GM12878 (cell line): ENCODE data around the gene GRK6. TPM values are rescaled to one million over a fixed set of nuclear protein-coding genes. Genes with fewer than 3 reads are reported as not detected.

Experiments
- BACH1 ChIP-seq: fragments of 450-650 bp; IDR thresholded peaks from 2 replicates; pipeline ENCODE4 v1.6.1; 2017; ENCODE audit warnings: mild to moderate bottlenecking, borderline replicate concordance
- BCLAF1 ChIP-seq: fragments of 450-650 bp; IDR thresholded peaks from 2 replicates; pipeline ENCODE4 v1.6.1; 2017; ENCODE audit warnings: antibody characterized with exemption, mild to moderate bottlenecking, moderate library complexity
- CREM ChIP-seq: IDR thresholded peaks from 2 replicates; pipeline ENCODE4 v1.6.1; 2014; ENCODE audit warnings: antibody characterized with exemption, low read depth
- FOS ChIP-seq: IDR thresholded peaks from 3 replicates; pipeline ENCODE4 v1.6.1; 2011; ENCODE audit warnings: borderline replicate concordance; ENCODE audit not compliant: insufficient read length; ENCODE audit errors: extremely low read depth
- JUNB ChIP-seq: IDR thresholded peaks from 2 replicates; pipeline ENCODE4 v1.6.1; 2016; ENCODE audit warnings: antibody characterized with exemption, mild to moderate bottlenecking
- LARP7 ChIP-seq: fragments of 450-650 bp; IDR thresholded peaks from 2 replicates; pipeline ENCODE4 v1.6.1; 2017; ENCODE audit warnings: mild to moderate bottlenecking
- MXI1 ChIP-seq: fragments of 150-350 bp; IDR thresholded peaks from 2 replicates; pipeline ENCODE4 v1.6.1; 2011; ENCODE audit warnings: low read depth, mild to moderate bottlenecking, inconsistent platforms, low read length, improper control_type of control experiment
- PAX5 ChIP-seq: IDR thresholded peaks from 2 replicates; pipeline ENCODE4 v1.6.1; 2011; ENCODE audit warnings: low read depth, low read length, borderline replicate concordance
- PAX8 ChIP-seq: fragments of 450-650 bp; IDR thresholded peaks from 2 replicates; pipeline ENCODE4 v1.6.1; 2017; ENCODE audit warnings: mild to moderate bottlenecking, moderate library complexity
- RUNX3 ChIP-seq: IDR thresholded peaks from 2 replicates; pipeline ENCODE4 v1.6.1; 2012; ENCODE audit warnings: low read length, inconsistent platforms
- SREBF2 ChIP-seq: IDR thresholded peaks from 2 replicates; pipeline ENCODE4 v1.6.1; 2012; ENCODE audit warnings: mild to moderate bottlenecking, low read length
- ZBTB33 ChIP-seq: fragments of 450-650 bp; IDR thresholded peaks from 2 replicates; pipeline ENCODE4 v1.6.1; 2017; ENCODE audit warnings: mild to moderate bottlenecking
- polyA plus RNA-seq, 11 experiments: library from polyadenylated mRNA; depleted of rRNA in 4 of 11; unstranded in 6 of 11; stranded (reverse) in 5 of 11; fragments of >200 nt; fragmentation: Nextera tagmentation in 4 of 11; fragmentation: Illumina TruSeq in 1 of 11; extraction: Ambion mirVana in 4 of 11; extraction: Trizol in 1 of 11; gene quantifications; 1 replicate in 1 of 11; 2 replicates in 10 of 11; pipeline versions ENCODE4 v1.2.1 to v1.2.3, GENCODE V29; 2011 to 2016; ENCODE audit warnings: inconsistent platforms in 2 of 11, missing spikeins in 2 of 11, low read depth in 1 of 11
- total RNA-seq, 4 experiments: library from RNA; depleted of rRNA in 3 of 4; stranded (reverse); fragments of >200 nt in 3 of 4; fragmentation: Illumina TruSeq in 1 of 4; extraction: Trizol in 1 of 4; gene quantifications; 2 replicates each; pipeline versions ENCODE4 v1.2.1 to v1.2.3, GENCODE V29; 2013 to 2021
- TF ChIP-seq, protein P1 (sequence below): IDR thresholded peaks from 2 replicates; pipeline ENCODE4 v1.6.1; 2011; ENCODE audit warnings: borderline replicate concordance, low read depth, mild to moderate bottlenecking, moderate library complexity, low read length; ENCODE audit not compliant: insufficient read depth, poor library complexity, severe bottlenecking
- TF ChIP-seq, protein P2 (sequence below): fragments of 450-650 bp; IDR thresholded peaks from 2 replicates; pipeline ENCODE4 v1.6.1; 2017; ENCODE audit warnings: mild to moderate bottlenecking, low read depth, inconsistent platforms; ENCODE audit not compliant: poor library complexity, severe bottlenecking
- TF ChIP-seq, protein P3 (sequence below): IDR thresholded peaks from 2 replicates; pipeline ENCODE4 v1.6.1; 2012; ENCODE audit warnings: improper control_type of control experiment, low read depth, low read length; ENCODE audit not compliant: insufficient replicate concordance

Gene GRK6
- total and polyA plus RNA-seq, 10 of the 15 experiments (the other 5 are each of a cell fraction or from before 2014, with no cell fraction given): 0.79 to 124 (median 41.6) TPM

DNA sequence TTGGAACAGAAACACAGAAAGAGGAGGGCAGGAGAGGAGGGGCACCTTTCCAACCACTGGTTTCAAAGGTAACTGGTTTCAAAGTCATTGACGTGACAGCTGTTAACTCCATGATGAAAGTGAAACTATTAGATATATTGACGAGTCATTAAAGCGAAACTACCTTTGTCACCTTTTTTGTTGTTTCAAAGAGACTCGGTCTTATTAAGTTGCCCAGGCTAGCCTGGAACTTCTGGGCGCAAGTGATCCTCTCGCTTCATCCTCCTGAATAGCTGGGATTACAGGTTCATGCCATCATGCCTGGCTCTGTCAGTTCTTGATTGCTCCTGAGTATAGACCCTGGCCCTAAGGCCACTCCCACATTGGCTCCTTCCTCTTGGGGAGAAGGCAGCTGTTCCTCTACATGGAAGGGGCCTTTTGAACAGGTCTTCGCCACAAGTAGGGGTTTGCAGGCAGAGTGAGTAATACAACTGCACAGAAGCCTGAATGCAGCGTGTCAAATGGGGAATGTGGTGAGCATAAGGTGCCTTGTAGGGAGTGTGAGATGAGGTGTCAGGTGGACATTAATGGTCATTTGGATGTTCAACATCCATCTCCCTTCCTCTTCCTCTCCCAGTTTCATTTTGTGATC, 13.8 kb upstream of the GRK6 start (continued):
- TF ChIP-seq MXI1 (no peak; the same call in none of the 2 replicates), ZBTB33 (no peak), CREM (peak; percentile 60), LARP7 (no peak), FOS (no peak), PAX8 (no peak), JUNB (peak; percentile 46; the same call in 1 of the 2 replicates), BACH1 (peak; percentile 99), BCLAF1 (no peak), PAX5 (0 out of 2 replicates have a peak, but pooled peaks have one; percentile 5), SREBF2 (no peak), RUNX3 (peak; percentile 55)
- TF ChIP-seq, protein P1, sequence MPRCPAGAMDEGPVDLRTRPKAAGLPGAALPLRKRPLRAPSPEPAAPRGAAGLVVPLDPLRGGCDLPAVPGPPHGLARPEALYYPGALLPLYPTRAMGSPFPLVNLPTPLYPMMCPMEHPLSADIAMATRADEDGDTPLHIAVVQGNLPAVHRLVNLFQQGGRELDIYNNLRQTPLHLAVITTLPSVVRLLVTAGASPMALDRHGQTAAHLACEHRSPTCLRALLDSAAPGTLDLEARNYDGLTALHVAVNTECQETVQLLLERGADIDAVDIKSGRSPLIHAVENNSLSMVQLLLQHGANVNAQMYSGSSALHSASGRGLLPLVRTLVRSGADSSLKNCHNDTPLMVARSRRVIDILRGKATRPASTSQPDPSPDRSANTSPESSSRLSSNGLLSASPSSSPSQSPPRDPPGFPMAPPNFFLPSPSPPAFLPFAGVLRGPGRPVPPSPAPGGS: no peak
- TF ChIP-seq, protein P2, sequence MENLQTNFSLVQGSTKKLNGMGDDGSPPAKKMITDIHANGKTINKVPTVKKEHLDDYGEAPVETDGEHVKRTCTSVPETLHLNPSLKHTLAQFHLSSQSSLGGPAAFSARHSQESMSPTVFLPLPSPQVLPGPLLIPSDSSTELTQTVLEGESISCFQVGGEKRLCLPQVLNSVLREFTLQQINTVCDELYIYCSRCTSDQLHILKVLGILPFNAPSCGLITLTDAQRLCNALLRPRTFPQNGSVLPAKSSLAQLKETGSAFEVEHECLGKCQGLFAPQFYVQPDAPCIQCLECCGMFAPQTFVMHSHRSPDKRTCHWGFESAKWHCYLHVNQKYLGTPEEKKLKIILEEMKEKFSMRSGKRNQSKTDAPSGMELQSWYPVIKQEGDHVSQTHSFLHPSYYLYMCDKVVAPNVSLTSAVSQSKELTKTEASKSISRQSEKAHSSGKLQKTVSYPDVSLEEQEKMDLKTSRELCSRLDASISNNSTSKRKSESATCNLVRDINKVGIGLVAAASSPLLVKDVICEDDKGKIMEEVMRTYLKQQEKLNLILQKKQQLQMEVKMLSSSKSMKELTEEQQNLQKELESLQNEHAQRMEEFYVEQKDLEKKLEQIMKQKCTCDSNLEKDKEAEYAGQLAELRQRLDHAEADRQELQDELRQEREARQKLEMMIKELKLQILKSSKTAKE: peak; percentile 19
- TF ChIP-seq, protein P3, sequence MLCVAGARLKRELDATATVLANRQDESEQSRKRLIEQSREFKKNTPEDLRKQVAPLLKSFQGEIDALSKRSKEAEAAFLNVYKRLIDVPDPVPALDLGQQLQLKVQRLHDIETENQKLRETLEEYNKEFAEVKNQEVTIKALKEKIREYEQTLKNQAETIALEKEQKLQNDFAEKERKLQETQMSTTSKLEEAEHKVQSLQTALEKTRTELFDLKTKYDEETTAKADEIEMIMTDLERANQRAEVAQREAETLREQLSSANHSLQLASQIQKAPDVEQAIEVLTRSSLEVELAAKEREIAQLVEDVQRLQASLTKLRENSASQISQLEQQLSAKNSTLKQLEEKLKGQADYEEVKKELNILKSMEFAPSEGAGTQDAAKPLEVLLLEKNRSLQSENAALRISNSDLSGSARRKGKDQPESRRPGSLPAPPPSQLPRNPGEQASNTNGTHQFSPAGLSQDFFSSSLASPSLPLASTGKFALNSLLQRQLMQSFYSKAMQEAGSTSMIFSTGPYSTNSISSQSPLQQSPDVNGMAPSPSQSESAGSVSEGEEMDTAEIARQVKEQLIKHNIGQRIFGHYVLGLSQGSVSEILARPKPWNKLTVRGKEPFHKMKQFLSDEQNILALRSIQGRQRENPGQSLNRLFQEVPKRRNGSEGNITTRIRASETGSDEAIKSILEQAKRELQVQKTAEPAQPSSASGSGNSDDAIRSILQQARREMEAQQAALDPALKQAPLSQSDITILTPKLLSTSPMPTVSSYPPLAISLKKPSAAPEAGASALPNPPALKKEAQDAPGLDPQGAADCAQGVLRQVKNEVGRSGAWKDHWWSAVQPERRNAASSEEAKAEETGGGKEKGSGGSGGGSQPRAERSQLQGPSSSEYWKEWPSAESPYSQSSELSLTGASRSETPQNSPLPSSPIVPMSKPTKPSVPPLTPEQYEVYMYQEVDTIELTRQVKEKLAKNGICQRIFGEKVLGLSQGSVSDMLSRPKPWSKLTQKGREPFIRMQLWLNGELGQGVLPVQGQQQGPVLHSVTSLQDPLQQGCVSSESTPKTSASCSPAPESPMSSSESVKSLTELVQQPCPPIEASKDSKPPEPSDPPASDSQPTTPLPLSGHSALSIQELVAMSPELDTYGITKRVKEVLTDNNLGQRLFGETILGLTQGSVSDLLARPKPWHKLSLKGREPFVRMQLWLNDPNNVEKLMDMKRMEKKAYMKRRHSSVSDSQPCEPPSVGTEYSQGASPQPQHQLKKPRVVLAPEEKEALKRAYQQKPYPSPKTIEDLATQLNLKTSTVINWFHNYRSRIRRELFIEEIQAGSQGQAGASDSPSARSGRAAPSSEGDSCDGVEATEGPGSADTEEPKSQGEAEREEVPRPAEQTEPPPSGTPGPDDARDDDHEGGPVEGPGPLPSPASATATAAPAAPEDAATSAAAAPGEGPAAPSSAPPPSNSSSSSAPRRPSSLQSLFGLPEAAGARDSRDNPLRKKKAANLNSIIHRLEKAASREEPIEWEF: no peak
